ENCODE measurements around the gene PDGFRB. TPM values are rescaled to one million over a fixed set of nuclear protein-coding genes. Genes with fewer than 3 reads are reported as not detected.

The PDGFRB gene
- polyA plus RNA-seq, 3 donors = 113 to 137 (median 137) TPM

- no peak for DNase-seq
Observed at GRCh38 chr5:150069672-150070627, 85.7 kb downstream of the PDGFRB start.

GRCh38 chr5:150068961-150069645, 86.5 kb downstream of the PDGFRB start:
- DNase-seq = no peak

GRCh38 chr5:150068472-150068871, 87.2 kb downstream of the PDGFRB start:
- no peak for DNase-seq

GRCh38 chr5:150068071-150068470, 87.6 kb downstream of the PDGFRB start:
- DNase-seq = no peak

- DNase-seq = no peak
Observed at GRCh38 chr5:150067405-150067960, 88.2 kb downstream of the PDGFRB start.

DNA sequence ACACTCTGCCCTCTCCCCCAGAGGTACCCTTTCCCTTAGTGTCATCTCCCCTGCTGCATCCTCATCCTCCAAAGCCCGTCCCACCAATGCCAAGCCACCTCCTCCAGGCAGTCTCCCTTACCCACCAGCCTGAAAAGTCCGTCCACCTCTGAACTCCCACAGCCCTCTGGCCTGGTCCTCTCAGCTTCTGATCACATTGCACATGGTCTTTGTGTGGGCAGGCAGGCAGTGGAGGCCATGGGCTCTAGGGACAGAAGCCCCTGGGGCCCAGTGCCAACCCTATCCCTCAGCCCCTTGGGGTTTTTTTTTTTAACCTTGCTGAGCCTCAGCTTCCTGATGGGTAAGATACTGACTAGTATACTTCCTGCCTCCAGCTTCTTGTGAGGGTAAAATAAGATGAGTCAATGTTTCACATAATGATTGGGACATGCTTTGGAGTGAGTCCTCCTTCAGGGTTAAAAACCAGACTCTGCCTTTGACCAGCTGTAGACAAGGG, 88.7 kb downstream of the PDGFRB start:
- DNase-seq = no peak

DNA sequence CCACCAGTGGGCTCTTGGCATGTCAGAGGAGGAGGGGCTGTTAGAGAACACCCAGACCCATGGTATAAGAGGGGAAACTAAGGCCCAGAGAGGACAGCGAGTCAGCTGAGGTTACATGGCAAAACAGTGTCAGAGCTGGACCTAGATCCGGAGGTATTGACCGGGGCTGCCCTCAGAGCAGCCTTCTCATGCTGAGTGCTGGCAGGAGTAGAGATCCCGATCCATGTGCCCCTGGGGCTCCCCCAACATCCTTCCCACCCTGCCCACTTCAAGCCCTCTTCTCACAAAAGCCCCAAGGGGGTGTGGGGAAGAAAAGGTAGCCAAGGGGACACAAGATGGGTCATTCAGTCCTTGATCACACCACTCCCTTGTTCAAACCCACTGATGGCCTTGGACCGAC, 89.2 kb downstream of the PDGFRB start:
- no peak for DNase-seq

DNA sequence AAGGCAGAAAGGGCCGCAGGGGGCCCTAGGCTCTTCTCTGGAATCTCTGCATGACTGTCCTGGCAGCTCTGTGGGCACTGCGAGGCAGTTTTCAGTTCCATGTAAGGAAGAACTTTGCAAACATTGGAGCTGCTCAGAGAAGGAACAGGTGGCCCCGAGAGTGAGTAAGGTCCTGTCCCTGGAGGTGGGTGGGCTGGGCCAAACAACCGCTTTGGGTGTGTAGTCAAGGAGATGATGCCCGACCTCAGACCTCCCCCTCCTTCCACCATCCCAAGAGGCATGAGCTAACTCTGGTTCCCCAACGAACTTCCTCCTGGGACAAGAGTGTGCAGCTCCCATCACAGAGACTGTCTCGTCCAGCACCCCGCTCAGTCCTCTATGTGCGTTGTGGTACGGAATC, 89.8 kb downstream of the PDGFRB start:
- DNase-seq = no peak

GRCh38 chr5:150065346-150065745, 90.3 kb downstream of the PDGFRB start:
- DNase-seq = no peak

DNA sequence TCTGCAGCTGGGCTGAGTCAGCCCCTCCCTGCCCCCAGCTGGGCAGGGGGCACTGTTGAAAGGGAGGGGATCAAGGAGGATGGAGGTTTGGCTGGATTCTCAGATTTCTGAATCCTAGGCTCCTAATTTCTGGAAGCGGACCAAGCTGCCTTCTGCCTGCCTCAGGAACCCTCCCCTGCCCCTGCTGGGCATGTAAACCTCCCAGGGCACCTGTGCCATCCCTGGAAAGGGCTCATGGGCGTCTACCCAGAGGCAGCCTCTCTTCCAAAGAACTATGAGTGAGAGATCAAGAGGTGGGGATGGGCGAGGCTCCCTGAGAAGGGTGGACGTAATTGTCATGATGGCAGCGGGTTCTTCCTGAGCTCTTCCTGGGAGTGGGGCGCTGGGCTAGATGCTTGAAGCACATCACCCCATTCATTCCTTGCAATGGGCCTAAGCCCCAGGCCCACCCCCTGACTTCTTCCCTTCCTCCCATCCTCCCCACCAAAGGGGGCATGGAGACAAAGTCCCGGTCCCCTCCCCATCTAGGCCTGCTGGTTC, 90.9 kb downstream of the PDGFRB start:
- DNase-seq = no peak

Other genes with a start within 250 kb of the PDGFRB start
- gene PDE6A, start 211.1 kb downstream of the PDGFRB start, polyA plus RNA-seq (ENCODE audit: insufficient read length in 3 of 3) = under 1 TPM; 0.09 to 0.28 (median 0.14) TPM
- gene SLC26A2, start 195.1 kb downstream of the PDGFRB start, polyA plus RNA-seq (ENCODE audit: insufficient read length in 3 of 3) = 10 to 100 TPM; 16.8 to 20.3 (median 17.2) TPM
- gene TIGD6, start 155.2 kb downstream of the PDGFRB start, polyA plus RNA-seq (ENCODE audit: insufficient read length in 3 of 3) = 1 to 10 TPM; 6.0 to 6.4 (median 6.3) TPM
- gene HMGXB3, start 155.1 kb downstream of the PDGFRB start, polyA plus RNA-seq (ENCODE audit: insufficient read length in 3 of 3) = 10 to 100 TPM; 28.8 to 51.4 (median 45.2) TPM
- gene CSF1R, start 69.3 kb downstream of the PDGFRB start, polyA plus RNA-seq (ENCODE audit: insufficient read length in 3 of 3) = 10 to 100 TPM; 15.8 to 18.5 (median 16.1) TPM
- gene CDX1, start 10.9 kb upstream of the PDGFRB start, polyA plus RNA-seq (ENCODE audit: insufficient read length in 3 of 3) = 1 to 10 TPM in 1 of 3 donors, under 1 TPM in 2; 0.84 to 1.1 (median 0.89) TPM
- gene SLC6A7, start 34.2 kb upstream of the PDGFRB start, polyA plus RNA-seq (ENCODE audit: insufficient read length in 3 of 3) = under 1 TPM; 0.04 to 0.17 (median 0.12) TPM
- 1 to 10 TPM; 5.4 to 6.4 (median 6.0) TPM for gene CAMK2A, start 133.9 kb upstream of the PDGFRB start, polyA plus RNA-seq (ENCODE audit: insufficient read length in 3 of 3)
- gene ARSI, start 147.1 kb upstream of the PDGFRB start, polyA plus RNA-seq (ENCODE audit: insufficient read length in 3 of 3) = 1 to 10 TPM; 2.8 to 4.7 (median 3.9) TPM
- gene TCOF1, start 201.9 kb upstream of the PDGFRB start, polyA plus RNA-seq (ENCODE audit: insufficient read length in 3 of 3) = 10 to 100 TPM; 36.1 to 39.9 (median 39.1) TPM